Keratinocyte (primary cell): Measurements from ENCODE around the gene SLC7A5. TPM values are rescaled to one million over a fixed set of nuclear protein-coding genes. Genes with fewer than 3 reads are reported as not detected.

ENCODE experiments used
- DNase-seq: peaks from one replicate; pipeline ENCODE4 v3.0.0-alpha.2; 2011; ENCODE audit warnings: low read depth, missing footprints, low spot score
- FAIRE-seq: peaks from 2 replicates; lab custom pipeline; 2011; peaks lifted over from hg19 to GRCh38; lab: Jason Lieb, UNC
- H2AFZ ChIP-seq: 2 replicates; pipeline ENCODE4 v1.6.0; 2012; ENCODE audit warnings: low read length, control low read depth, inconsistent platforms; ENCODE audit not compliant: control insufficient read depth
- H3K27ac ChIP-seq: 2 replicates; pipeline ENCODE4 v1.5.1; 2011; ENCODE audit warnings: low read length; ENCODE audit not compliant: control insufficient read depth, insufficient read depth
- H3K27me3 ChIP-seq: 3 replicates; pipeline ENCODE4 v1.6.0; 2011; ENCODE audit warnings: low read length; ENCODE audit not compliant: control insufficient read depth, insufficient read depth; ENCODE audit errors: extremely low read depth
- H3K36me3 ChIP-seq, 2 experiments: 2 replicates in 1 of 2; 3 replicates in 1 of 2; pipeline ENCODE4 v1.5.1; 2011; ENCODE audit warnings: low read length in 2 of 2, mild to moderate bottlenecking in 1 of 2; ENCODE audit not compliant: control insufficient read depth in 2 of 2, insufficient read depth in 2 of 2; ENCODE audit errors: extremely low read depth in 1 of 2
- H3K4me1 ChIP-seq: 3 replicates; pipeline ENCODE4 v1.5.1; 2011; ENCODE audit warnings: low read length; ENCODE audit not compliant: control insufficient read depth, insufficient read depth; ENCODE audit errors: extremely low read depth
- H3K4me2 ChIP-seq: 3 replicates; pipeline ENCODE4 v1.6.0; 2011; ENCODE audit warnings: low read depth, low read length; ENCODE audit not compliant: control insufficient read depth, insufficient read depth; ENCODE audit errors: extremely low read depth
- H3K4me3 ChIP-seq, 3 experiments: fragments of 200-600 bp in 1 of 3; sonication (generic) in 1 of 3; 2 replicates in 2 of 3; 3 replicates in 1 of 3; pipeline ENCODE4 v1.5.1; 2011 to 2016; ENCODE audit warnings: low read length in 3 of 3, mild to moderate bottlenecking in 3 of 3, control low read depth in 2 of 3, inconsistent platforms in 1 of 3, low read depth in 1 of 3, mixed read lengths in 1 of 3, mixed run types in 1 of 3, moderate library complexity in 1 of 3; ENCODE audit not compliant: control insufficient read depth in 2 of 3, insufficient read depth in 2 of 3; ENCODE audit errors: extremely low read depth in 1 of 3
- H3K79me2 ChIP-seq: 2 replicates; pipeline ENCODE4 v1.6.0; 2012; ENCODE audit warnings: low read length; ENCODE audit not compliant: control insufficient read depth, insufficient read depth
- H3K9ac ChIP-seq: 3 replicates; pipeline ENCODE4 v1.6.0; 2011; ENCODE audit warnings: low read length; ENCODE audit not compliant: control insufficient read depth, insufficient read depth; ENCODE audit errors: extremely low read depth
- H3K9me1 ChIP-seq: 3 replicates; pipeline ENCODE4 v1.6.0; 2011; ENCODE audit warnings: low read length; ENCODE audit not compliant: control insufficient read depth, insufficient read depth; ENCODE audit errors: extremely low read depth
- H3K9me3 ChIP-seq: 2 replicates; pipeline ENCODE4 v1.5.1; 2012; ENCODE audit warnings: low read depth, low read length; ENCODE audit not compliant: control insufficient read depth
- H4K20me1 ChIP-seq: 3 replicates; pipeline ENCODE4 v1.6.0; 2011; ENCODE audit warnings: low read length; ENCODE audit not compliant: control insufficient read depth, insufficient read depth; ENCODE audit errors: extremely low read depth
- EZH2 ChIP-seq: IDR thresholded peaks from one replicate; pipeline ENCODE4 v1.6.1; 2012; ENCODE audit warnings: inconsistent platforms, mild to moderate bottlenecking, low read length, moderate library complexity
- dilution Hi-C: fragments of 300-500 bp; cut with MboI; formaldehyde crosslinking; loops from one replicate; pipeline ENCODE4 v1.7.0; 2020; ENCODE audit warnings: low sequenced_read_pairs; ENCODE audit not compliant: extremely low pct_ligation_motif_present
- polyA plus RNA-seq, 5 experiments: library from polyadenylated mRNA; depleted of rRNA in 3 of 5; stranded (reverse) in 3 of 5; stranded (forward) in 1 of 5; unstranded in 1 of 5; fragments of >200 nt; gene quantifications; 1 replicate in 1 of 5; 2 replicates in 3 of 5; 3 replicates in 1 of 5; pipeline versions ENCODE4 v1.2.1 to v1.2.3, GENCODE V29; 2011 to 2012; ENCODE audit warnings: missing spikeins in 2 of 5, low read depth in 1 of 5, low replicate concordance in 1 of 5
- TF ChIP-seq, protein P1 (sequence below), 3 experiments: IDR thresholded peaks in 1 of 3; conservative IDR thresholded peaks in 1 of 3; optimal IDR thresholded peaks in 1 of 3; 2 replicates in 2 of 3; 3 replicates in 1 of 3; pipeline versions ENCODE3 to v1.5.1; 2011; ENCODE audit warnings: low read length in 3 of 3, mild to moderate bottlenecking in 3 of 3, moderate library complexity in 2 of 3, control low read depth in 1 of 3, inconsistent platforms in 1 of 3; ENCODE audit not compliant: insufficient read depth in 2 of 3; ENCODE audit errors: extremely low read depth in 1 of 3

The SLC7A5 gene
- polyA plus RNA-seq, 1 donor (not counting 4 experiments of a cell fraction or from before 2014, with no cell fraction given), result 114 TPM

DNA sequence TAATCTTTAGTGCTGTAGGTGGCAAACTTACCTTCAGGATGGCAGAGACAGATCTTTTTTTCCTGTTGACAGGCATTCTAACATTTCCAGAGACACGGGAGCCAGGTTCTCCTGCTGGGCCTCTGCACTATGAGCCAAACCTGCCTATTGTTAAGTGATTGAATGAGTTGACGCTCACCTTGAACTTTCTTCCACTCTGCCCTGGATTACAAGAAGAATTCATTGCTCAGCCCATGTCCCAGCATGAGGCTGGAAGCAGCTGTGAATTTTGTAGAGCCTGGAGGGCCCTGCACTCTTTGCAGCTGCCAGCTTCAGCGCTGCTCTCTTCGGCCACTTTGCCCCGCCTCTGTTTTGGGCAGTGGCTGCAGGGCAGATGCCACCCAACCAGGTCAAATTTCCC is 9.4 kb upstream of the SLC7A5 start:
- Histone ChIP-seq H3K4me3 (no peak overlapping the region), H2AFZ (no peak overlapping the region), H3K36me3 (no peaks in the 10 kb centered on the region), H3K27ac (no peak overlapping the region), H3K27me3 (peaks cover 43% of the 10 kb centered on the region), H3K9ac (no peak overlapping the region), H4K20me1 (no peaks in the 10 kb centered on the region), H3K4me1 (no peaks in the 10 kb centered on the region), H3K79me2 (no peaks in the 10 kb centered on the region), H3K4me2 (no peak overlapping the region), H3K9me1 (no peaks in the 10 kb centered on the region), H3K9me3 (no peaks in the 10 kb centered on the region)
- no peak for FAIRE-seq
- DNase-seq, result no peak
- no peak for TF ChIP-seq EZH2
- TF ChIP-seq, protein P1, sequence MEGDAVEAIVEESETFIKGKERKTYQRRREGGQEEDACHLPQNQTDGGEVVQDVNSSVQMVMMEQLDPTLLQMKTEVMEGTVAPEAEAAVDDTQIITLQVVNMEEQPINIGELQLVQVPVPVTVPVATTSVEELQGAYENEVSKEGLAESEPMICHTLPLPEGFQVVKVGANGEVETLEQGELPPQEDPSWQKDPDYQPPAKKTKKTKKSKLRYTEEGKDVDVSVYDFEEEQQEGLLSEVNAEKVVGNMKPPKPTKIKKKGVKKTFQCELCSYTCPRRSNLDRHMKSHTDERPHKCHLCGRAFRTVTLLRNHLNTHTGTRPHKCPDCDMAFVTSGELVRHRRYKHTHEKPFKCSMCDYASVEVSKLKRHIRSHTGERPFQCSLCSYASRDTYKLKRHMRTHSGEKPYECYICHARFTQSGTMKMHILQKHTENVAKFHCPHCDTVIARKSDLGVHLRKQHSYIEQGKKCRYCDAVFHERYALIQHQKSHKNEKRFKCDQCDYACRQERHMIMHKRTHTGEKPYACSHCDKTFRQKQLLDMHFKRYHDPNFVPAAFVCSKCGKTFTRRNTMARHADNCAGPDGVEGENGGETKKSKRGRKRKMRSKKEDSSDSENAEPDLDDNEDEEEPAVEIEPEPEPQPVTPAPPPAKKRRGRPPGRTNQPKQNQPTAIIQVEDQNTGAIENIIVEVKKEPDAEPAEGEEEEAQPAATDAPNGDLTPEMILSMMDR (optimal IDR thresholded peaks at IDR 0.05 in 1 of 3, IDR thresholded peaks at IDR 0.05 in 1 of 3, conservative IDR thresholded peaks at IDR 0.05 in 1 of 3; ENCODE audit: extremely low read depth in 1 of 3, insufficient read depth in 2 of 3, low read length in 3 of 3), result no peak
- dilution Hi-C loops, result no loop called here

- Histone ChIP-seq H3K9ac (no peak overlapping the region), H2AFZ (no peak overlapping the region), H3K27ac (no peak overlapping the region), H3K36me3 (no peaks in the 10 kb centered on the region), H3K9me1 (no peaks in the 10 kb centered on the region), H3K4me3 (no peak overlapping the region), H3K27me3 (peaks cover 43% of the 10 kb centered on the region), H3K79me2 (no peaks in the 10 kb centered on the region), H3K9me3 (no peaks in the 10 kb centered on the region), H3K4me2 (no peak overlapping the region), H3K4me1 (no peaks in the 10 kb centered on the region), H4K20me1 (no peaks in the 10 kb centered on the region)
- no peak for FAIRE-seq
- no peak for DNase-seq
- TF ChIP-seq, protein P1 (optimal IDR thresholded peaks at IDR 0.05 in 1 of 3, IDR thresholded peaks at IDR 0.05 in 1 of 3, conservative IDR thresholded peaks at IDR 0.05 in 1 of 3; ENCODE audit: extremely low read depth in 1 of 3, insufficient read depth in 2 of 3, low read length in 3 of 3), result peak in 2 of 3 experiments; percentile 31 to 44
- no peak for TF ChIP-seq EZH2
- dilution Hi-C loops, result no loop called here
These were observed 8.7 kb upstream of the SLC7A5 start for GRCh38 chr16:87877942-87878507.
